GM13977 (cell line): ENCODE measurements around the gene HBP1.
"Not testable (repeated sequence)": the region's sequence is repeated elsewhere in the genome, so short reads cannot be mapped to it uniquely, and the experiment has no call there.

Source experiments
- DNase-seq: peaks from one replicate; pipeline ENCODE4 v3.0.0; 2012; ENCODE audit warnings: low spot score
- CTCF ChIP-seq: IDR thresholded peaks from 2 replicates; pipeline ENCODE4 v1.5.1; 2012; ENCODE audit warnings: mild to moderate bottlenecking, control low read depth; ENCODE audit not compliant: insufficient read depth; ENCODE audit errors: extremely low read depth, missing control alignments
- in situ Hi-C: fragments of 300-500 bp; cut with MboI; formaldehyde crosslinking; loops from one replicate; pipeline ENCODE4 v1.12.0; 2022; ENCODE audit warnings: low sequenced_read_pairs, low pct_unique_long_range_greater_than_20kb, mixed read lengths, inconsistent platforms; ENCODE audit not compliant: unreplicated experiment

HBP1 gene

GRCh38 chr7:107154826-107155225, 14.0 kb upstream of the HBP1 start:
- no peak for DNase-seq
- no peak for TF ChIP-seq CTCF
- in situ Hi-C loops: no loop called here

- DNase-seq, in situ Hi-C loops: not testable (repeated sequence)
Measured at GRCh38 chr7:107155726-107156125, 13.1 kb upstream of the HBP1 start.

- in situ Hi-C loops: no loop called here
- DNase-seq: no peak
- no peak for TF ChIP-seq CTCF
Measured at GRCh38 chr7:107157091-107157490, 11.7 kb upstream of the HBP1 start.

GRCh38 chr7:107158028-107158427, 10.8 kb upstream of the HBP1 start:
- in situ Hi-C loops: no loop called here
- DNase-seq: no peak
- no peak for TF ChIP-seq CTCF

- TF ChIP-seq CTCF: no peak
- in situ Hi-C loops: no loop called here
- DNase-seq: no peak
Measured at GRCh38 chr7:107160389-107160788, 8.4 kb upstream of the HBP1 start.

- DNase-seq: no peak
- no peak for TF ChIP-seq CTCF
- in situ Hi-C loops: no loop called here
Measured at GRCh38 chr7:107161415-107161814, 7.4 kb upstream of the HBP1 start.

GRCh38 chr7:107162475-107162874, 6.3 kb upstream of the HBP1 start:
- DNase-seq: no peak
- TF ChIP-seq CTCF: no peak
- in situ Hi-C loops: no loop called here
